ENCODE results near the gene DSPP.

DSPP gene

GRCh38 chr4:87631668-87632067 is 23.3 kb downstream of the DSPP start:
- DNase-seq (ENCODE audit: low spot score), result no peak

- no peak for DNase-seq (ENCODE audit: low spot score)
These were observed 24.1 kb downstream of the DSPP start for GRCh38 chr4:87632469-87632868.

GRCh38 chr4:87633243-87633642 is 24.9 kb downstream of the DSPP start:
- no peak for DNase-seq (ENCODE audit: low spot score)

GRCh38 chr4:87644286-87644685 is 36.0 kb downstream of the DSPP start:
- no peak for DNase-seq (ENCODE audit: low spot score)

GRCh38 chr4:87649980-87650379 is 41.7 kb downstream of the DSPP start, which contains the start of gene DMP1:
DMP1 (plus strand) TSS chr4:87650280; CDS start chr4:87656493, 6,213 bp downstream.
- no peak for DNase-seq (ENCODE audit: low spot score)

- no peak for DNase-seq (ENCODE audit: low spot score)
These were observed 42.6 kb downstream of the DSPP start for GRCh38 chr4:87650938-87651337.

GRCh38 chr4:87651941-87652340 is 43.6 kb downstream of the DSPP start:
- DNase-seq (ENCODE audit: low spot score), result no peak

- no peak for DNase-seq (ENCODE audit: low spot score)
These were observed 46.2 kb downstream of the DSPP start for GRCh38 chr4:87654487-87655044.

- DNase-seq (ENCODE audit: low spot score), result no peak
These were observed 49.2 kb downstream of the DSPP start for GRCh38 chr4:87657525-87657924.

- no peak for DNase-seq (ENCODE audit: low spot score)
These were observed 51.1 kb downstream of the DSPP start for GRCh38 chr4:87659247-87659931.

GRCh38 chr4:87662871-87663270 is 54.5 kb downstream of the DSPP start:
- no peak for DNase-seq (ENCODE audit: low spot score)
